Activated CD4-positive, alpha-beta memory T cell treated with anti-CD3 and anti-CD28 coated beads for 36 hours (primary cell): ENCODE data around the gene RNF125. TPM values are rescaled to one million over a fixed set of nuclear protein-coding genes. Genes with fewer than 3 reads are reported as not detected.

Experiments
- CTCF ChIA-PET: fragments of 350-600 bp; sonication (Branson Sonifier 250); formaldehyde crosslinking; loops from one replicate; lab custom pipeline; 2021; ENCODE audit warnings: antibody characterized with exemption, inconsistent platforms; lab: Charles Lee
- POLR2A ChIA-PET: fragments of 350-600 bp; sonication (Branson Sonifier 250); formaldehyde crosslinking; loops from one replicate; lab custom pipeline; 2021; ENCODE audit warnings: antibody characterized with exemption; lab: Charles Lee
- DNase-seq: peaks from one replicate; pipeline ENCODE4 v3.0.0-alpha.2; 2020
- H3K27ac Mint-ChIP-seq: one replicate; pipeline ENCODE4 v1.8.0; 2021; ENCODE audit warnings: mixed read lengths
- H3K27me3 Mint-ChIP-seq: one replicate; pipeline ENCODE4 v1.8.0; 2021; ENCODE audit warnings: mixed read lengths
- H3K36me3 Mint-ChIP-seq: one replicate; pipeline ENCODE4 v1.8.0; 2021; ENCODE audit warnings: mixed read lengths
- H3K4me1 Mint-ChIP-seq: one replicate; pipeline ENCODE4 v1.8.0; 2021; ENCODE audit warnings: low read depth, mixed read lengths
- H3K4me3 Mint-ChIP-seq: one replicate; pipeline ENCODE4 v1.8.0; 2021; ENCODE audit warnings: mild to moderate bottlenecking, mixed read lengths
- H3K9me3 Mint-ChIP-seq: one replicate; pipeline ENCODE4 v1.8.0; 2021; ENCODE audit warnings: mixed read lengths
- intact Hi-C: fragments of 100-400 bp; cut with micrococcal nuclease; formaldehyde crosslinking; loops from one replicate; pipeline ENCODE4 v1.15.1; 2023
- total RNA-seq, 2 experiments: library from RNA; stranded (reverse); gene quantifications; one replicate each; pipeline ENCODE4 v1.2.3, GENCODE V29; 2021

RNF125 gene
- total RNA-seq, 2 experiments from 2014 or later, result 36.8 to 37.6 TPM

DNA sequence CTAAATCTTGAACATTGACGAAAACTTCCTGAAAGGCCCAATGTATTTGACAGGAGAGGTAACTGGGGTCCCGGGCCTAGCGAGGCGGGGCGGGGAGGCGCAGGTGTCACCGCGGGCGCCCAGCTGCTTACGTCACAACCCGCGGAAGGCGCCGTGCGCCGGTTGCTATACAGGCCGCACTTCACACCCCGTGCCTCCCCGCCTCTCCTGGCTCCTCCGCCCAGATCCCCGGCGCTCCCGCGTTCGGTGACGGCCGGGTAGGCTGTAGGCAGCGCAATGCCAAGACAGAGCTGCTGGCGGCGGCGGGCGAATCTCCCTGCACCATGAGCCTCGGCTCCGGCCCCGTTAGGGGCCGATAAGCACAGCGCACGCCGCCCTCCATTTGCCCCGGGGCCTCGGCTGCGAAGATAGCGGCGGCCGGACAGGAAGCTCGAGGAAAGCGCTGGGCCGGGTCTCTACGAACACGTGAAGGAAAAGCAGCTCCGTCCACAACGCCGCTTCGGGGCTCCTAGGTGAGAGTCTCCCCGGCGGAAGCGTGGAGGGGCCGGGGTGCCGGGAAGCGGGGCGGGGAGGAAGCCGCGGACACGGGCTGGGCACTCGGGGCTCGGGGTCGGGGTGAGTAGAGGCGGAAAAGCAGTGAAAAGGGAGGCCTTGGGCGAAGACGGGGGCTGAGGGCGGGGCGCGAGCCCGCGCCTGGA is 73.2 kb downstream of the RNF125 start, which contains the start of gene RNF138:
Gene RNF138 (plus strand): TSS at position 151 of the 698 bp plus-strand sequence. CDS start 903 bp downstream, outside the sequence.
- Mint-ChIP-seq H3K9me3 (no peaks in the 10 kb centered on the region), H3K4me3 (peak within 1 kb of the TSS; percentile 97), H3K27ac (peak within 1 kb of the TSS; percentile 99), H3K4me1 (peaks cover 43% of the 10 kb centered on the region), H3K36me3 (peaks cover 39% of the 10 kb centered on the region), H3K27me3 (no peaks in the 10 kb centered on the region)
- peak; percentile 91 for DNase-seq
- intact Hi-C loops, result loop anchor here (1.0 to 10.0 kb wide), 8 partner anchors 15 to 433 kb away; partner anchors contain the start of genes B4GALT6, RNF125 and TRAPPC8
- CTCF ChIA-PET, result interaction anchor here (1.3 to 2.4 kb wide), 3 partner anchors 20 to 73 kb away, joined by 3 to 15 read pairs (median 6); partner anchors contain the start of gene RNF125
- POLR2A ChIA-PET, result interaction anchor here (0.9 to 2.6 kb wide), 9 partner anchors 8 to 149 kb away, joined by 3 to 44 read pairs (median 5); partner anchors contain the start of genes RNF125 and TRAPPC8

DNA sequence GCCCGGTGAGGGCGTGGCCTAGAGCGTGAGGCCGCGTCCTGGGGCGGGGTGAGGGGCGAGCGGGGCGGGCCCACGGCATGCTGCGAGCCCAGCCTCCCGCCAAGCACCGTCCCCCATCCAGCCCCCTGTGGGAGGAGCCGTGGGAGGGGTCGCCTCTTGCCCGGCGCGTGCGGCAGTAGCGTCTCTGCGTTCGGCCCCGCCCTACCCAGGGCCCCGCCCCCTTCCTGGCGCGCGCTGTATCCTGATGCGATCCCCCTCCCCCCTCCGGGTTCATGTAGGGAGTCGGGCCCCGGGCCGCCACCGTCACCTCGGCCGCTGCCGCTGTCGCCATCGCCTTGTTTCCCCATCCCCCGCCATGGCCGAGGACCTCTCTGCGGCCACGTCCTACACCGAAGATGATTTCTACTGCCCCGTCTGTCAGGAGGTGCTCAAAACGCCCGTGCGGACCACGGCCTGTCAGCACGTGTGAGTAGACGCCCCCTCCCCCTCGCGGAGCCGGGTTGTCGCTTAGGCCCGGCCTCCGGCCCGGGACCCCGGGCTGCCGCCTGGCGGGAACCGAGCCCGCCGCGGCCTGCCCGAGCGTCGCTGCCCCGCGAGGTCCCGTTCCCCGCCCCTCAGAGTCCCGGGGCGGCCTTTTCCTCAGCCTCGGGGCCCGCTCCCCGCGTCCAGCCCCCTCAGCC is 73.9 kb downstream of the RNF125 start:
- intact Hi-C loops, result loop anchor here (1.0 to 10.0 kb wide), 9 partner anchors 14 to 439 kb away; partner anchors contain the start of genes B4GALT6, RNF125 and TRAPPC8
- H3K27me3 Mint-ChIP-seq, result no peaks in the 10 kb centered on the region
- H3K4me1 Mint-ChIP-seq, result peaks cover 41% of the 10 kb centered on the region
- peaks cover 41% of the 10 kb centered on the region for H3K36me3 Mint-ChIP-seq
- H3K27ac Mint-ChIP-seq, result peak overlapping the region; percentile 99
- CTCF ChIA-PET, result interaction anchor here (0.7 to 2.4 kb wide), 4 partner anchors 16 to 149 kb away, joined by 3 to 15 read pairs (median 4); partner anchors contain the start of genes RNF125 and TRAPPC8
- POLR2A ChIA-PET, result interaction anchor here (1.1 to 2.6 kb wide), 7 partner anchors 31 to 150 kb away, joined by 3 to 44 read pairs (median 5); partner anchors contain the start of genes RNF125 and TRAPPC8
- H3K9me3 Mint-ChIP-seq, result no peaks in the 10 kb centered on the region
- peak; percentile 100 for DNase-seq
- peak overlapping the region; percentile 97 for H3K4me3 Mint-ChIP-seq

DNA sequence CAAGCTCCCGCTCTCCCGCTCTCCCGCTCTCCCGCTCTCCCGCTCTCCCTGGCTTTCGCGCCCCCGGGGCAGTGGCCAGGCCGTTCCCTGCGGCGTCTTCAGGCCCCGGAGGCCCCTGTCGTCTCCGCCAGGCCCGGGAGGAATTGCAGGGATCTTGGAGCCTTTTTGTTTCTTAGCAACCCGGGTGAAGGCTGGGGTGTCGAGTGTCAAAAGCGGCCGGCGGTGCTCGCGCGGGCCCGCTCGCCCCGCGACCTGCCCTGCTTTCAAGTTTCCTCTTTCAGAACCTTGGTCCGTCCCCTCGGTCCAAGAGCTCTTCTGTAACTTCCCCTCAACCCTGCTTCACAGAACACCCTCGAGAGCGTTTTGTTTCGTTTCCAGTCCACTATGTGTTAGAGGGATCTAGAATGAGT is 74.5 kb downstream of the RNF125 start:
- peaks cover 42% of the 10 kb centered on the region for H3K4me1 Mint-ChIP-seq
- intact Hi-C loops, result loop anchor here (1.0 to 10.0 kb wide), 3 partner anchors 14 to 438 kb away; partner anchors contain the start of gene B4GALT6
- H3K27ac Mint-ChIP-seq, result peak overlapping the region; percentile 92
- H3K4me3 Mint-ChIP-seq, result peak overlapping the region; percentile 97
- peaks cover 41% of the 10 kb centered on the region for H3K36me3 Mint-ChIP-seq
- POLR2A ChIA-PET, result interaction anchor here (1.7 to 2.6 kb wide), 3 partner anchors 37 to 150 kb away, joined by 4 to 44 read pairs (median 25); partner anchors contain the start of genes RNF125 and TRAPPC8
- no peaks in the 10 kb centered on the region for H3K27me3 Mint-ChIP-seq
- DNase-seq, result peak; percentile 48
- no peaks in the 10 kb centered on the region for H3K9me3 Mint-ChIP-seq
- CTCF ChIA-PET, result interaction anchor here (0.7 to 1.8 kb wide), 3 partner anchors 15 to 150 kb away, joined by 3 to 6 read pairs (median 3); partner anchors contain the start of gene TRAPPC8

DNA sequence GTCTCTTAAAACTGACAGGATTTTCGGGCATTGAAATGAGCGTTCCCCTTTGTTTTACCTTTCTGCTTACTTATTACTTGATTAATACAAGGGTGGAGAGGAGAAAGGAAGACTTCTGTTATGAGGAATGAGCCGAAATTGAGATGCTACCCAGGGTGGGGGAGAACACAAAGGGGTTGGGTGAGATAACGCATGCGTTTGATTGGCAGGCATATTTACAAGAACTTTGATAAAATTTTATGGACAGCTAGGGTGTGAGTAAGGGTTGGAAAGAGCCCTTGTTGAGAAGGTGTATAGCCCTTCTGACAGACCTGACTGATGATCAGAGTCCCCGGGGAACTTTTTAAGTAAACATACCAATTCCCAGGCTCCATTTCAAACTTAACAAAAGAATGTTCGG is 74.9 kb downstream of the RNF125 start:
- Mint-ChIP-seq H3K36me3 (peaks cover 41% of the 10 kb centered on the region), H3K27me3 (no peaks in the 10 kb centered on the region), H3K4me3 (peak overlapping the region; percentile 97), H3K4me1 (peaks cover 42% of the 10 kb centered on the region), H3K9me3 (no peaks in the 10 kb centered on the region), H3K27ac (peak overlapping the region; percentile 92)
- DNase-seq, result peak; percentile 20
- CTCF ChIA-PET, result interaction anchor here (0.7 to 1.0 kb wide), 2 partner anchors 15 to 150 kb away, joined by 3 read pairs; partner anchors contain the start of gene TRAPPC8
- POLR2A ChIA-PET, result interaction anchor here (2.6 kb wide), 2 partner anchors 75 to 151 kb away, joined by 25 to 44 read pairs; partner anchors contain the start of genes RNF125 and TRAPPC8
- intact Hi-C loops, result loop anchor here (1.0 to 10.0 kb wide), 3 partner anchors 13 to 438 kb away; partner anchors contain the start of gene B4GALT6

DNA sequence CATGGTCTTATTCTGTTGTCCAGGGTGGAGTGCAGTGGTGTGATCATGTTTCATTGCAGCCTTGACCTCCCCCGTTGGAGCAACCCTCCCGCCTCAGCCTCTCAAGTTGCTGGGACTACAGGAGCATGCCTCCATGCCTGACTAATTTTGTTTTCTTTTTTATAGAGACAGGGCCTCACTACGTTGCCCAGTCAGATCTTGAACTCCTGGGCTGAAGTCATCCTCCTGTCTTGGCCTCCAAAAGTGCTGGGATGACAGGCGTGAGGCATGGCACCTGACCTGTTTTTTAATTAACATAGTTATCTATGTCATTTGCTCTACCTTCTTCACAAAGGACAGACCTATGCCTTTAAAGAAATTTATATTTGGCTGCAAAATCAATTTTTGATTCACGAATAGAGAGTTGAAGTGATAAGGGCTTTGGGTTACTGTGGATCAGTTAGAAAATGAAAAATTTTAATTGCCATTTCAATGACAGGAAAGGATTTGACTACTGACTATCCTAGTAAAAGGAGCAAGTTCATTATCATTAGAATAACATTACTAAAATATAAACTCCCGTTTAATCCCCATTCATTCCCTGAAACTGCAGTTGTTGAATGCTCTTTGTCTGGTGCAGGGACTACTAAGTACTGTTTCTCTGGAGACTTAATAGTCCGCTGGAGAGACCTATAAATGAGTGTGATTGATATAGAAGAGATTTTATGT is 76.7 kb downstream of the RNF125 start:
- Mint-ChIP-seq H3K27ac (peak overlapping the region; percentile 92), H3K9me3 (no peaks in the 10 kb centered on the region), H3K4me3 (peak overlapping the region; percentile 97), H3K4me1 (peaks cover 54% of the 10 kb centered on the region), H3K27me3 (no peaks in the 10 kb centered on the region), H3K36me3 (peaks cover 42% of the 10 kb centered on the region)
- POLR2A ChIA-PET, result interaction anchor here (1.2 to 2.3 kb wide), 2 partner anchors 10 to 76 kb away, joined by 3 to 14 read pairs; partner anchors contain the start of gene RNF125
- intact Hi-C loops, result loop anchor here (10.0 kb wide), 1 partner anchor 411 kb away; the partner anchor contains the start of gene B4GALT6
- DNase-seq, result peak; percentile 70
- CTCF ChIA-PET, result interaction anchor here (0.7 to 1.2 kb wide), 2 partner anchors 9 to 77 kb away, joined by 3 to 5 read pairs; partner anchors contain the start of gene RNF125

DNA sequence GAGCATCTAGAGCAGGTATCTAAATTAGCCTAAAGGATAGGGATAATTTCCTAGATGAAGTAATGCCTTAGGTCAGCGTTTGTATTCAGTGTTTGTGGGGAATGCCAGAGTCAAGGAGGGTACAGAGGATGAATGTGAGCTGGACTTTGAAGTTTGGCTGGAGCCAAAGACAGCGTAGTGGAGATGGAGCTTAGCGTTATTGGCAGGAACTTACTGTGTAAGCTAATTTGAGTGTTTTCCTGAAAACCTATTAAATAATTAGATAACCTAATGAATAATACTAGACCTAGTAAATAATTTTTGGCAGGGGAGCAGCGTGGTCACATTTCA is 77.2 kb downstream of the RNF125 start:
- no peaks in the 10 kb centered on the region for H3K9me3 Mint-ChIP-seq
- peak overlapping the region; percentile 92 for H3K27ac Mint-ChIP-seq
- H3K4me1 Mint-ChIP-seq, result peaks cover 55% of the 10 kb centered on the region
- peak overlapping the region; percentile 97 for H3K4me3 Mint-ChIP-seq
- intact Hi-C loops, result loop anchor here (1.0 to 10.0 kb wide), 2 partner anchors 411 to 438 kb away; partner anchors contain the start of gene B4GALT6
- H3K27me3 Mint-ChIP-seq, result no peaks in the 10 kb centered on the region
- H3K36me3 Mint-ChIP-seq, result peaks cover 44% of the 10 kb centered on the region
- ChIA-PET POLR2A (interaction anchor here (1.2 to 2.3 kb wide), 2 partner anchors 10 to 77 kb away, joined by 3 to 14 read pairs; partner anchors contain the start of gene RNF125), CTCF (interaction anchor here (0.7 to 1.2 kb wide), 2 partner anchors 9 to 77 kb away, joined by 3 to 5 read pairs; partner anchors contain the start of gene RNF125)
- DNase-seq, result no peak

DNA sequence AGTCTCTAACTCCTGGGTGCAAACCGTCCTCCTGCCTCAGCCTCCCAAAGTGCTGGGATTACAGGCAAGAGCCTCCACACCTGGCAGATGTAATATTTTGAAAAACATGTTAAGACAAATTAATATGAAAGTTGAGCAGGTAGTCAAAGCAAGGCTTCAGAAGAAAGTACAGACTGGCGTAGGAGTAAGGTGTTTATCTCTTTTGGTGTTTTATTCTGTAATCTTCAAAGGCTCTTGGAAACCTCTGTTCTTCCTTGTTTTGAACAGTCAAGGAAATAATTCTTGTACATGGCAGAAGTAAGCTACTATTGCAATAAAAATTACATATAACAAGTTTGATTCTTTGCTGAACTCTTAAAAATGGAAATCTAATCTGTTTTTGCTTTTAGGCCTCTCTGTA is 78.3 kb downstream of the RNF125 start:
- DNase-seq, result no peak
- intact Hi-C loops, result loop anchor here (1.0 to 10.0 kb wide), 2 partner anchors 412 to 439 kb away; partner anchors contain the start of gene B4GALT6
- Mint-ChIP-seq H3K27ac (peak overlapping the region; percentile 92), H3K4me1 (peaks cover 55% of the 10 kb centered on the region), H3K9me3 (no peaks in the 10 kb centered on the region), H3K27me3 (no peaks in the 10 kb centered on the region), H3K36me3 (peaks cover 47% of the 10 kb centered on the region), H3K4me3 (peak overlapping the region; percentile 42)
- POLR2A ChIA-PET, result interaction anchor here (1.2 to 2.3 kb wide), 2 partner anchors 11 to 78 kb away, joined by 3 to 14 read pairs; partner anchors contain the start of gene RNF125
- CTCF ChIA-PET, result interaction anchor here (1.2 kb wide), 2 partner anchors 10 to 79 kb away, joined by 3 to 5 read pairs; partner anchors contain the start of gene RNF125

DNA sequence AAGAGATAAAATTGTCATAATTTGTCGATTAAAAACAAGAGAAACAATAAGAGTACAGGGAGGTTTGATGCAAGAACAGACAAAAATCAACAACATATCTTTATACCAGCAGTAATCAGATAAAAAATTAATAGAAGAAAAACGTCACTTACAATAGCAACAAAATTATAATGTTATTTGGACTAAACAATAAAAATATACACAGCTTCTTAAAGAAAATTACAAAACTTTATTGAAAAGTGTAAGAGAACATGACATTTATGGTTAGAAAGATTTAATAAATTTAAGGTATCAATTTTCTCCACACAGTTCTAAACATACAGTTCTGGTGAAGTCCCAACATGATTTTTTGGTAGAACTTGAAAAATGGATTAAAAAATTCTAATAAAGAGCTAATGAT is 85.9 kb downstream of the RNF125 start:
- CTCF ChIA-PET, result no interaction called here
- no peak for DNase-seq
- H3K27me3 Mint-ChIP-seq, result no peaks in the 10 kb centered on the region
- no peaks in the 10 kb centered on the region for H3K9me3 Mint-ChIP-seq
- H3K27ac Mint-ChIP-seq, result no peak overlapping the region
- peaks cover 29% of the 10 kb centered on the region for H3K36me3 Mint-ChIP-seq
- POLR2A ChIA-PET, result no interaction called here
- peaks cover 40% of the 10 kb centered on the region for H3K4me1 Mint-ChIP-seq
- no peak overlapping the region for H3K4me3 Mint-ChIP-seq
- intact Hi-C loops, result no loop called here

DNA sequence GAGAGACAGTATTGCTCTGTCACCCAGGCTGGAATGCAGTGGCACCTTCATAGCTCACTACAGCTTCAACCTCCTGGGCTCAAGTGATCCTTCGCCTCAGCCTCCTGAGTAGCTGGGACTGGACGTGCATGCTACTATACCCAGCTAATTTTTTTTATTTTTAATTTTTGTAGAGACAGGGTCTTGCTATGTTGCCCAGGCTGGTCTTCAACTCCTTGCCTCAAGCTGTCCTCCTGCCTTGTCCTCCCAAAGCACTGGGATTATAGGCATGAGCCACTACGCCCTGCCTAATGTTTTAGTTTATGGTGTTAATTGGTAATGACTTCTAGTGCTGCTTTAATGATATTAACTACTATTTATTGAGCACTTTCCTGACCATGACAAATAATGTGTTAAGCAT is 91.4 kb downstream of the RNF125 start:
- H3K9me3 Mint-ChIP-seq, result no peaks in the 10 kb centered on the region
- H3K4me1 Mint-ChIP-seq, result peaks cover 57% of the 10 kb centered on the region
- no peak overlapping the region for H3K4me3 Mint-ChIP-seq
- ChIA-PET CTCF (no interaction called here), POLR2A (no interaction called here)
- H3K27me3 Mint-ChIP-seq, result no peaks in the 10 kb centered on the region
- DNase-seq, result no peak
- peaks cover 35% of the 10 kb centered on the region for H3K36me3 Mint-ChIP-seq
- intact Hi-C loops, result no loop called here
- no peak overlapping the region for H3K27ac Mint-ChIP-seq

DNA sequence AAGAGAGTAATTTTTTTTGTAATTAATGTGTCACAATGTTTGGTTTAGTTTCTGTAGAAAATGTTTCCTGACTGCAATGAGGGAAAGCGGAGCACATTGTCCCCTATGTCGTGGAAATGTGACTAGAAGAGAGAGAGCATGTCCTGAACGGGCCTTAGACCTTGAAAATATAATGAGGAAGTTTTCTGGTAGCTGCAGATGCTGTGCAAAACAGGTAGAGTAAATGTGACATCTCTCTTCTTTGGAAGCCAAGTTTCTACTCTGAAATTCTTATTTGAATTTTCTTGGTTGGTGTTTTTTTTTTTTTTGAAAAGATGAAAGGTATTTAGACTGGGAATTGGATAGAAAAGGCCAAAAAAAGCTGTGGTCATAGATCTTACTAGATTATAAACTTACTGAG is 93.1 kb downstream of the RNF125 start:
- H3K36me3 Mint-ChIP-seq, result peaks cover 35% of the 10 kb centered on the region
- H3K4me1 Mint-ChIP-seq, result peaks cover 48% of the 10 kb centered on the region

More for the DNA sequence above, 93.1 kb downstream of the RNF125 start:
- no peaks in the 10 kb centered on the region for H3K27me3 Mint-ChIP-seq
- H3K27ac Mint-ChIP-seq, result peak overlapping the region; percentile 76
- no peaks in the 10 kb centered on the region for H3K9me3 Mint-ChIP-seq
- CTCF ChIA-PET, result interaction anchor here (0.7 to 1.3 kb wide), 2 partner anchors 12 to 102 kb away, joined by 3 read pairs; no protein-coding TSS in a partner anchor
- POLR2A ChIA-PET, result interaction anchor here (0.8 kb wide), 1 partner anchor 71 kb away, joined by 3 read pairs; no protein-coding TSS in a partner anchor
- no peak for DNase-seq
- no peak overlapping the region for H3K4me3 Mint-ChIP-seq
- intact Hi-C loops, result no loop called here
